NOMO-1 (cell line): ENCODE results near the gene RNU4-1.
"Not testable (repeated sequence)": the region's sequence is repeated elsewhere in the genome, so short reads cannot be mapped to it uniquely, and the experiment has no call there.

Experiments
- DNase-seq, 2 experiments: peaks; one replicate each; lab custom pipeline; 2025; ENCODE audit not compliant: unreplicated experiment in 2 of 2; lab: John Stamatoyannopoulos, UW

The RNU4-1 gene

DNA sequence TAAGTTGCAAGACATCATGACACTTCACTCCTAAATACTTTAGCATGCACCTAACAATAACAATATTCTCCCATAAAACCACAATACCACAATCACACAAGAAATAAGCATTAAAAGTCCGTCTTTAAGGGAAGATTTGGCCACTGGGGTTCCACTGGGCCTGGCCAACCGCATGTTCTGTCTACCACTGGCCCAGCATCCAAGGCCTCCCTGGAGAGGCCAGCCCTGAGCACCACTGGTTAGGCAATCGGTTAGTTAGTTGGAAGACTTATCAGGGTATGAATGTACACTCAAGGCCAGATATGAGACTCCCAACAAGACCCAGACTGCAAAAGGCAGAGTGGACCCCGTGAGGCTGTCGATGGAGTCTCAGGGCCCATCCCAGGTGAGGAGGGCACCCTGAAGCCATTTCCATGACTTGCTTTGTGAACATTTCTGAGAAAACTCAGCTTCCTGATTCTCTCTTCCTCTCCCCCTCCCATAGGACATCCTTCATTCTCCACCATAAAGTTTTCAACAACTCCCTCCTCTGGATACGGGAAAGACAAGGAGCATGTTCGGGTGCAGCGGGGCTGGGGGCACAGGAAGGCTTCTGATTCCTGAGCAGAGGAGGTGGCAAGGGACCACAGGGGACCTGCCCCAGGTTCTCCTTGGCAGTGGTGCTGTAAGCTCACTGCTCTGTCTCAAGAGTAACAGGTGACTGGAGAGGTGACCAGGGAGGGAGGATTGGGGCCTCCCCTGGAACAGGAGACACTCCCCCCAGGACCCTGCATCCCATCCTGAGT is 33.4 kb downstream of the RNU4-1 start:
- DNase-seq: no peak

DNA sequence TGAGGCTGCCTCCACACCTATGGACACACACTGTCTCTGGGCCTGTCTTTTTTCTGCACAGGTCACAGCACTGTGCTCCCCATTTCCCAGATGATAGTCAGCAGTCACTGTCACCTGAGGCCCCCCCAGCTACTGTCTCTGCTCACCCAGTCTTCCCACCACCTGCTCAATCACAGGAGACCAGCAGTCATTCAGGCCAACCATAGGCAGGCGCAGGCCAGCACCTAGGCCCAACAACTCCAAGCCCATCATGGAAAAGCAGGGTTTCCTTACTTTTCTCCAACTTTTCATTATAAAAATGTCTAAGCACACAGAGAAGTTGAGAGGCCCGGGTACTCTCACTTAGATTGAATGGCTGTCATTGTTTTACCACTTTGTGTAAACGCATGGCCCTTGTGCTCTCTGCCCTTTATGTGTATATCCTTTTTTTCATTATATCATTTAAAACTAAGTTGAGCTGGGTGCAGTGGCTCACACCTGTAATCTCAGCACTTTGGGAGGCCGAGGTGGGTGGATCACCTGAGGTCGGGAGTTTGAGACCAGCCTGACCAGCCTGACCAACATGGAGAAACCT is 34.6 kb downstream of the RNU4-1 start:
- DNase-seq: no peak

DNA sequence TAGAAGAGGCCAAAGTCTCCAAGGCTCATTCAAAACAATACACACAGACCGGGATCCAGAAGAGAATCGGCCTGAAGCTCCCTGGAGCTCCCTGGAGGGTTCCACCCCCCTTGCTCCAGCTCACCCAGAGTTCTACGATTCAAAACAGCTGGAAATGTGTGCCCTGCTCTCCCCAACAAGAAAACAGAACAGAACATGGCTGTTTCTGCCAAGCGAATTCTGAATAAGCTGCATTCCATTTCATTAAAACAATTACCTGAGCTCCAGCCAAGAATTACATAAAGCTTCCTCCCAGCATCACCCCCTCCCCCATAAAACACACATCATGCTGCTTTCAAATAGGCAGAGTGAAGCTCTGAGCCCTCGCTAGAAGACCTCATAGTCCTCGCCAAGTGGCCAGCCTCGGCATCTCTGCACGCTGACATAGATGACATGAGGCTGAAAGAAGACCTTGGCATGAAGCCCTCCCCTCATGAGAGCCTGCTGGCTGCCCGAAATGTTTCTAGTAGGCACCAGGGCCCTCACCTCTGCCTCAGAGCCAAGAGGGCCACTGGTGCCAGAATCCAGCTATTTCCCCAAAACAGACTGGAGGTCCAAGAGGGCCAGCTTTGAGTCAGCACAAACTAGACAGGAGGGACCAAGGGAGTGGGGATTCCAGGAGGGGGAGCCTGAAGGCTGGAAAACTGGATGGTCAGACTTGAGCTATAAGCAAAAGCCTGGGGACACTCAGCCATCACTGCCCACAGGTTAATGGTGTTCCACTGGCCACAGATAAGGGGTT is 35.8 kb downstream of the RNU4-1 start:
- DNase-seq: no peak

DNA sequence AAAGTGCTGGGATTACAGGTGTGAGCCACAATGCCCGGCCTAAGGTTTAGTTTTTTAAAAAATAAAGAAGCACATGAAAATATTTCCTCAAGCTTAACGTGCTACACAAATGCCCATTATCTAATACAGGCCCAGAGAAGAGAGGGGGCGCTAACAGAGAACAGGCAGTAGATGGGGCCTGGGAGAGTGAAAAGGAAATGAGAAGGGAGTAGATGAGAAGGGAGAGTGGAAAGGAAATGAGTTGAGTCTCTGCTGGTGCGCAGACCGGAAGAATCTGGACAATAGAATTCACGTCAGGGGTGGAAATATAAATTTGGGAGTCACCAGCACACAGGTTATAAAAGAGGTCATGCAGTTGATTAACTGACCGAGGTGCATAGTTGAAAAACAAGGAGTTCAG is 38.2 kb downstream of the RNU4-1 start:
- DNase-seq: no peak

DNA sequence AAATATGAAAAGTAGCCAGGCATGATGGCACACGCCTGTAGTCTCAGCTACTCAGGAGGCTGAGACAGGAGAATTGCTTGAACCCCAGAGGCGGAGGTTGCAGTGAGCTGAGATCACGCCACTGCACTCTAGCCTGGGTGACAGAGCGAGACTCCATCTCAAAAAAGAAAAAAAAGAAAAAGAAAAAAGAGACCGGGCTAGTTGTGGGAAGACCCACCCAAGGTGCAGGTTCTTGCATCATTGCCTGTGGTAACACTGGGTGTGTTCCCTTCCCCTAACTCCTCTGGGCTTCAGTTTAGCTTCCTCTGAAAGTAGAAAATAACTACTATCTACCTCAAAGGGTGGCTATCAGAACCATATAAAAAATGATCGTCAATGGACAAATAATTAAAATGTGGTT is 39.7 kb downstream of the RNU4-1 start:
- DNase-seq: peak; percentile 60 to 85

DNA sequence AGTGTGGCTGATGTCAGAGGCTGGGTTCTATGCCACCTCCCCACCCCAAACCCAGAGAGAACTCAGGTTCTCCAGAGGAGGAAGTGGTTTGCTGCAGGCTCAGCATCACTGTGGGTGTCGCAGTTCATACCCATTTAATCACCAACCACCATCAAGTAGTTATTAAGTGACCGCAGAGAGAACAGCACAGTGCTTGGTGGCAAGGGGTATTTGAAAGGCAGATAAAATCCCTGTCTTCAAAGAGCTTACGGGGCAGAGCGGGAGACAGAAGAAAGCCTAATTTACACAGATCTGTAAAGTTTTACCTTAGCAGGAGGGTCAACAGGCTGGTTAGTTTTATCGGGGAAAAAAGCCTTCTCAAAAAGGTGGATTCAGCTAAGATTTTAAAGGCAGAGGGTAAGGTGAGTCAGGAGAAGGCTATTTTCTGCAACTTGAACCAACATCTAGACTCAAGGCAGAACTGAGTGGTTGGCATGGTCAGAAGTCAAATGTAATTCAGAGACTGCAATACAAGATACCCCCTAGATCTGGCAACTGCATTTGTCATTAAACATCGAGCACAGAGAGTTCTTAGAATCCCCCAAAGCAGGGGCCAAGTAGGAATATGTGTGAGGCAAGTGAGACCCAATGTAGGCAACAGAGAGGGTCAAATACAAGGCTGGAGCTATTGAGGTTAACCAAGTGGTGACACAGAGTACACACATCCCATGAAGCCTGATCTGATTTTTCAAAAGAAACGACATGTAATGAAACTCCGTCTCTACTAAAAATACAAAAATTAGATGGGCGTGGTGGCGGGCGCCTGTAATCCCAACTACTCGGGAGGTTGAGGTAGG is 40.7 kb downstream of the RNU4-1 start:
- DNase-seq: peak; percentile 72

DNA sequence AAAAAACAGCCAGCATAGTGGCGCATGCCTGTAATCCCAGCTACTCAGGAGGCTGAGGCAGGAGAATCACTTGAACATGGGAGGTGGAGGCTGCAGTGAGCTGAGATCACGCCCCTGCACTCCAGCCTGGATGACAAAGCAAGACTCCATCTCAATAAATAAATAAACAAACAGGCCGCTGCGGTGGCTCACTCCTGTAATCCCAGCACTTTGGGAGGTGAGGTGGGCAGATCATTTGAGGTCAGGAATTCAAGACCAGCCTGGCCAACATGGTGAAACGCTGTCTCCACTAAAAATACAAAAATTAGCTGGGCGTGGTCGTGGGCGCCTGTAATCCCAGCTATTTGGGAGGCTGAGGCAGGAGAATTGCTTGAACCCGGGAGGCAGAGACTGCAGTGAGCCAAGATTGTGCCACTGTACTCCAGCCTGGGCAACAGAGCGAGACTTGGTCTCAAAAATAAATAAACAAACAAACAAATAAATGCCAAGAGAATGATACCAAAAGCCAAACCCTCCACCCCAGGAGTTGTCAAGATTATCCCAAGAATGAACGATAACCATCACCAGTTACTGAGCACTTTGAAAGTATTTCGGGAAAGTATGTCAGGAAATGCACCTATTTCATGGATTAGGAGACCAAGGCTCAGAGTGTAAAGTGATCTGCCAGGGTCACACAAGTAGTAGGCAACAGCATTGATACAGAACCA is 41.5 kb downstream of the RNU4-1 start:
- DNase-seq: not testable (repeated sequence)

DNA sequence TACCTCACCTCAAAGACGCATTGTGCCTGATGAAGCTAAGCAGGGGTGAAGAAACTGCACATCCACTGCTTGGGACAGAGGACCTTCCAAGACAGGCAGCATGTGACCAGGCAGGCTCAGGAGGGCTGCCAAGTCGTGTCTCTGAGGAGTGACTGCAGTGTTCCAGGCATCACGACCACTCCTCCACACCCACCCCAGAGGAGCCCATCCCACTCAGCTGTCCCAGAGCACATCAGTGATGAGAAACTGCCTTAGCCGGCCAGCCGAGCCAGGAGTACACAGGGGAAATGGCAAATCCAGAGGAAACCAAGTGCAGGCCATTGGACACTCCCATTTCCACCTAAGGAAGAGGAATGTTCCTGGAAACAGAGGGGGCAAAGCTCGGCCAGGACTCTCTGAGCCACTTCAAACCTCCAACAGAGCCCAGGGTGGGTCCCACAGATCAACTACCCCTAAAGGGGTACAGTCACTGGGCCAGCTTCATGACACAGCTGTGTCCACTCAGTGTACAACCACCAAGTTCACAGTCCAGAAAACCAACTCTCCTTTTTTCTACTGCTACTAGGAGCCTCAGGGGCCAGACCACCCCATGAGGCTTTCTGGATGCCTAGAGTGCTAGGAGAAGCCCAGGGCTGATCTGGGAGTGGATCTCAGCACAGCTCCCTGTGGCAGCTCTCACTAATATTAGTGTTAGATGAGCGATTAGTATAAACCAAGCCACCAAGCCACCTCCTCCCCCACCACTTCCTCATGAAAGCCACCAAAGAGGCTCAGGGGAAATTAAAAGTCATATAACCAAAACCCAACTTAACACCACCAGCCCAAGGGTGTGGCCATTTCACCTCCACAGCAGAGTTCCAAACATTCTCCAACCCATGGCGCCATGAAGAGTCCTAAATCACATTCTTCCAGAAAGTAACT is 42.9 kb downstream of the RNU4-1 start:
- DNase-seq: peak in 1 of 2 experiments; percentile 23

DNA sequence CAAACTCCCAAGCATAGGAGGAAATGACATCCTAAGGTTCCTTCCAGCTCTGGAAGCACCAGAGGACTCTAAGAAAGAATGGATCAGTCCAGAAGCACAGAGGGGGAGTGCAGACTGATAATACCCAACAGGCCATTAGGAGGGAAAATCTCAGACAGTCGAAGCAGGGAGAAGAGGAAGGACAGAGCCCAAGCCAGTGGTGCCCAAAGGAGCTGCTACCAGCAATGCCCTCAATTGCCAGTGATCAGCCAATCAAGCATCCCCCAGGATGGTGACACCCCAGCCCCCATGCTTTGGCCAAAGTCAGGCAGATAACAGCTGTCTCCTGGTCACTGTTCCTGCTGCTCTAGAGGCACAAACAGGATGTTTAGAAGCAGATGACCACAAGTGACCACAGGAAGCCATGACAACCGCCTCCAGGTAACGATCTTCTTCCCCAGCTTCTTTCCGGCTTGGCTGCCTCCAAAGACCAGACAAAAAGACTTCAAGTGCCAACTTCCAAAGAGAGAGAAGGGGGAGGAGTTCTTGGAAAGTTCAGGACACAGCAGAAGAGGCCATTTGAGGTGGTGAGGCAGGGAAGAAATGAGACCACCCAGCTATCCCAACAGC is 43.7 kb downstream of the RNU4-1 start:
- no peak for DNase-seq

DNA sequence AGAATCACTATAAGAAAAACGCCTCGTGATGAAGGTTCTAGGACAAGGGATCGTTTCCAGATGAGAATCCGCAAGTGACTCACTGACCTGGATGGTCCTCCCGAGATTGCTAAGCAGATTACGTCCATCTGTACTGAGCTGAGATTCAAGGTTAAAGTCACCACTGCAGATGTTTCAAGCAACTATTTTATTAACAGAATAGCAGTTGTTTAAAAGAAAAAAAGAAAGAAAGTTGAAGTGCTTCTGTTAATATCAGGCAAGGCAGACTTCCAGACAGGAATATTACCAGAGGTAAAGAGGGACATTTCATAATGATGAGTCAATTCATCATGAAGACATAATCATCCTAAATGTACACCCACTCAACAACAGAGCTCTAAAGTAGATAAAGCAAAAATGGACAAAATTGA is 45.4 kb downstream of the RNU4-1 start:
- DNase-seq: no peak

DNA sequence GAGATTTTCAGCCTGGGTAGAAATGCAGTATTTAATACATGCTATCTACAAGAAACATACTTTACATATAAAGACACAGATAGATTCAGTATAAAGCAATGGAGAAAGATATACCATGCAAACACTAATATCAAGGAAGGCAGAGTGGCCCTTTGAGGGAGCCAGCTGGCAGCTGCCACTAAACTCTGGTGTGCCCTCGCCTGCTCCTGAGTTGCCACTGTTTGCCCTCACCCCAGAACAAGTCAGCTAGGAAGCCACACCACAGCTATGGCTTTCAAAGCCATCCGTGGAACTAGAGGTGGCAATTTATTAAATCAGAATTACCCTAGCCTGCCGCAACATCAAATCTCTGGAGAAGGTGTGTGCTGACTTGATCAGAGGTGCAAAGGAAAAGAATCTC is 45.9 kb downstream of the RNU4-1 start:
- DNase-seq: no peak

DNA sequence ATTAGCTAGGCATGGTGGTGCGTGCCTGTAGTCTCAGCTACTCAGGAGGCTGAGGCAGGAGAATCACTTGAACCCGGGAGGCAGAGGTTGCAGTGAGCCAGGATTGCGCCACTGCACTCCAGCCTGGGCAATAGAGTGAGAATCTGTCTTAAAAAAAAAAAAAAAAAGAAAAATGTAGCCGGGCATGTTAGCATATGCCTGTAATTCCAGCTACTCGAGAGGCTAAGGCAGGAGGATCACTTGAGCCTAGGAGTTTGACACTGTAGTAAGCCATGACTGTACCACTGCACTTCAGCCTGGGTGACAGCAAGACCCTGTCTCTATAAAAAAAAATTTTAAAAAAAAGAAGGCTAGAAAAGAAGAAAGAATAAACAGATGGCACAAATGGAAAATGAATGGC is 46.3 kb downstream of the RNU4-1 start:
- not testable (repeated sequence) for DNase-seq
